ENCODE results near the gene CERS5.

Gene CERS5, protein sequence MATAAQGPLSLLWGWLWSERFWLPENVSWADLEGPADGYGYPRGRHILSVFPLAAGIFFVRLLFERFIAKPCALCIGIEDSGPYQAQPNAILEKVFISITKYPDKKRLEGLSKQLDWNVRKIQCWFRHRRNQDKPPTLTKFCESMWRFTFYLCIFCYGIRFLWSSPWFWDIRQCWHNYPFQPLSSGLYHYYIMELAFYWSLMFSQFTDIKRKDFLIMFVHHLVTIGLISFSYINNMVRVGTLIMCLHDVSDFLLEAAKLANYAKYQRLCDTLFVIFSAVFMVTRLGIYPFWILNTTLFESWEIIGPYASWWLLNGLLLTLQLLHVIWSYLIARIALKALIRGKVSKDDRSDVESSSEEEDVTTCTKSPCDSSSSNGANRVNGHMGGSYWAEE

DNA sequence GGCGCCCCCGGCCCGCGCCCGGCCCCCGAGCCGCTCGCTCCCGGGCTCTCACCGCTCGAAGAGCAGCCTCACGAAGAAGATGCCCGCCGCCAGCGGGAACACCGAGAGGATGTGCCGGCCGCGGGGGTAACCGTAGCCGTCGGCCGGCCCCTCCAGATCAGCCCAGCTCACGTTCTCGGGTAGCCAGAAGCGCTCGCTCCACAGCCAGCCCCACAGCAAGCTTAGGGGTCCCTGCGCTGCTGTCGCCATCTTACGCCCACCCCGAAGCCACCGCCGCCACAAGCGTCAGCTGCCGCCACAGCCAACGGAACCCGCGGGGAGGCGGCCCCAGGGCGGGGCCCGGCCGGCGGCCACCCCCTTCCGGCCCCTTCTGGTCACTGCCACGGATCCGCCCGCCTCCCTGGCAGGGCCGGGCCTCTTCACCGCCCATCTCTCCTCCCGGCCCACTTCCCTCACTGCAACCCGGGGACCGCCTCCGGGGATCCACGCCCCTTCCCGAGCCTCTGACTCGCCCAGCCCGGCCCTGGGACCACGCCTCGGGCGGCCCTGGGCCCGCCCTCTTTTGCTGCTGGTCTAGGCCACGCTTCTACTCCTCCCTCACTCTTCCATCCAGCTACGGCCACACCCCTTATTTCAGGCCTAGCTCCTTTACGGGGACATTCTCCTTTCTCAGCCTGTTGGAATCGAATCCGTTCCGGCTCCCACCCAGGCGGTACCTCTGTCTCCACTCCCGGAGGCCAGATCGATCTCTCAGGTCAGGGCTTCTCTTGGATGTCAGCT lies at the start of gene CERS5:
Gene CERS5 (minus strand): TSS at position 321 of the 780 bp plus-strand sequence. CDS start 72 bp downstream, at position 249.
- DNase-seq = peak; percentile 94 to 95

DNA sequence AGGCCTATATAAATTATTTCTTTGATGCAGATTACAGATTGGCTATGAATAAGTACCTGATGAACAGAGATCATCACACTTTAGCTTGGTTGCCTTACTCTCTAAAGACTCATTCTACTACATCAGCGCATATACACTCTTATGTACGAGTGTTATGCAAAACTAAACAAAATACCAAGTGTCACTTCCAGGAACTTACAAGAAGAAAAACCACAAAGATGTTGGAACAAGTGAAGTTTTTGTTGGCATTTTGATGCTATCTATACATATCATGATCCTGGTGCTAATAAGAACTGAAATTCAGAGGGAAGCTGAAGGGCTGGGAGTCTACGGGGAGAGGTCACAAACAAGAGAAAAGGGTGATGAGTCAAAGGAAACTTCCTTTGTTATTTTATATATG lies 47.9 kb upstream of the CERS5 start:
- no peak for DNase-seq

DNA sequence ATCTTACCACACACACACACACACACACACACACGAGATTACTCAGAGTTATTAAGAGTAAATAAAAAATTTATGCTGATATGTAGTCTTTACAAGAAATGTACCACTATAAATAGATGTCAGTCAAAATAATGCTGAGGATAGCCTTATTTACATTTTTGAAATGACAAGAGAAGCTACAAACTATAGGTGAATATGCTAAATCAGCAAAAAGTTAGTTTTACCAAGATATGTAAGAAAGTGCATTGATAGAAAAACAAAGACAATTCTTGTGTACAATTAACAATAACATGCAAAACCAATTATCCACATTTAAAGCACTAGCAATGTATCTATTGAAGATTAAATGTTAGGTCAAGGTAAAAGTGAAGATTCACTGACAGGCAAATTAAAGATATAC lies 46.8 kb upstream of the CERS5 start:
- no peak for DNase-seq

DNA sequence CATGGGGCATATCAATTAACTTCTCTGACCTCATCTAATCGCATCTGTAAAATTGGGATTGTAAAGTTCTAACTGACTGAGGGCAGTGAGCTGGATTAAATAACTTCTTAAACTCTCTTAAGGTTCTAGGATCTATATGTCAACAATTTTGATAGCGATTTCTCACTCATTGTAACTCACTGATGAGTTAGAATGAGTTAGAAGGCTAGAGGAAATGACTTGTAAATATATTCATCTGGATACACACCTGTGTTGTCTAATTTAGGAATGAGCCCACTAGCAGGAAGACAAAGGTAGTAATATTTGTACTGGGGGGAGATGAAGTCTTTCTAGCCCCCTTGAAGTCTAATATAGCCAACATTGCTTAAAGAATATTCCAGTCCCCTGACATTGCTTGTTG lies 46.3 kb upstream of the CERS5 start:
- no peak for DNase-seq

DNA sequence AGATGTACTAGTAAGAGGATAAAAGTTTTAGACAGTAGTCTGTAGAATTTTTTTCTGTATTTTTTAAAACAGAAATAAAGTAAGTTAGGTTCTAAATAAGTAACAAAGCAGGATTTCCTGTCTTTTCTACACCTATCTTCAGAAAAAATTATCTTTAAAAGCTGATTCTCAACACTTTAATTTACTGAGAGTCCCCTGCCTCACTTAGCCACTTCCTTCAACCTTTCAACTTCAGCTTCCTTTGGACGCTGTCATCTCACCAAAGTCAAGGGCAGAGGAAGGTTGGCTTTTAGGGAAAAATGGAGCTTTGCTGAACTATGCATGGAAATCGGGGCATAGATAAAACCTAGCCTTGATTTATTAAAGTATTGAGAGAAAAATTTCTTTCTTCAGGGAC lies 44.9 kb upstream of the CERS5 start:
- no peak for DNase-seq

DNA sequence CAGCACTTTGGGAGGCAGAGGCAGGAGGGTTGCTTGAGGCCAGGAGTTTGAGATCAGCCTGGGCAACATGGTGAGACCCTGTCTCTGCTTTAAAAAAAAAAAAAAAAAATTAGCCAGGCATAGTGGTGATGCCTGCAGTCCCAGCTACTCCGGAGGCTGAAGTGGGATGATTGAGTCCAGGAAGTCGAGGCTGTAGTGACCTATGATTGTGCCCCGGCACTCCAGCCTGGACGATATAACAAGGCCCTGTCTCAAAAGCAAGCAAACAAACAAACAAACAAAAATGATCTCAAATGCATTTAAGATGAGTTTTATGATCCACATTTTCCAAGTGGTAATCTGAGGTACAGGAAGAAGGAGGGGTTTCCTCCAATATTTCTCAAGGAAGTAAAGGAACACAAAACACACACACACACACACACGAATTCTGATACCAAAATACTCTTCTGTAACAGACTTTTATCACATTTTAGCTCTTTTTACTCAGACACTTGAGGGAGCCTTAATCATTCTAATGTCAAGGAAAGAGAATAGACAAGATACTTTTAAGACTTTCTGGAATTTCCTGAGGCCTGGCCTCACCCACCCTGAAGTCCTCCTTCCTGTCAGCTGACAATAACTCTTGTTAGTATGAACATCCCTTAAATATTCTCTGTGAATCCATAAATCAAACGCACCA lies 44.4 kb upstream of the CERS5 start:
- no peak for DNase-seq

DNA sequence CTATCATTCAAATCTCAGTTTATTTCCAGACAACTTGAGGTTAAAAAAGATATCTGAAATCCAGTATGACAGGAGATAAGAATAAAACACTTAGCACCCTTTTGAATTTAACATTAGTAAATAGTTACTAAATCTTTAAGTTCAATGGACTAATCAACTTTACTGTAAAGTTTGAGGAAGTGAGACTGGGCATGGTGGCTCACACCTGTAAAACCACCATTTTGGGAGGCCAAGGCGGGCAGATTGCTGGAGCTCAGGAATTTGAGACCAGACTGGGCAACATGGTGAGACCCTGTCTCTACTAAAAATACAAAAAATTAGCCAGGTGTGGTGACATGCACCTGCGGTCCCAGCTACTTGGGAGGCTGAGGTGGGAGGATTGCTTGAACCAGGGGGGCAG lies 40.3 kb upstream of the CERS5 start:
- no peak for DNase-seq

DNA sequence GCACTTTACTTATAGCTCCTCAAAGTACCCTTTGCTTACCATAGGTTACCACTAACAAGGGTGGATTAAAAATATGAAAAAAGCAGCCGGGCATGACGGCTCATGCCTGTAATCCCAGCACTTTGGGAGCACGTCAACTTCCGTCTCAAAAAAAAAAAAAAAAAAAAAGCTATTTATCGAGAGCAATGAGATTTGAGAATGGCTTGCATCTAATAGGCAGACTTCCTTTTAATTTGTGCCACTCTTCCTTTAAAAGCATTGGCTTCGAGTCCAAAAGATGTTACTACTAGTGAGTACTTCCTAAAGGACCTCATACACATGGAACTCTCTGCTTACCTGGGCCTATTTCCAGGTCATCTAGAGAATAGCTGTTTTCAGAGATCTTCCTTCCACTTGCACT lies 38.5 kb upstream of the CERS5 start:
- no peak for DNase-seq

DNA sequence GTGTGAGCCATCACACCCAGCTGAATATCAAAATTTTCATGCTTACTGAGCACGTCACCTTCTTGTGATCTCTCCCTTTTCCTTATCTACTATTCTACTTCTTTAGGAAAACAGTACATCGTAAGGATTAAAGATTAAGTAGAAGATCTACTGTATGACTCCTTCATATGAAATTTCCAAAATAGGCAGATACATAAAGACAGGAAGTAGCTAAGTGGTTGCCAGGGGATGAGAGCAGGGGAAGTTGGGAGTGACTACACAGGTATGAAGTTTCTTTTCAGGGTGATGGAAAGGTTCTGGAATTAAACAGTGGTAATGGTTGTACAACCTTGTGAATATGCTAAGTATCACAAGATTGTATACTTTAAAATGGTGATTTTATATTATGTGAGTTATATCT lies 36.5 kb upstream of the CERS5 start:
- no peak for DNase-seq

DNA sequence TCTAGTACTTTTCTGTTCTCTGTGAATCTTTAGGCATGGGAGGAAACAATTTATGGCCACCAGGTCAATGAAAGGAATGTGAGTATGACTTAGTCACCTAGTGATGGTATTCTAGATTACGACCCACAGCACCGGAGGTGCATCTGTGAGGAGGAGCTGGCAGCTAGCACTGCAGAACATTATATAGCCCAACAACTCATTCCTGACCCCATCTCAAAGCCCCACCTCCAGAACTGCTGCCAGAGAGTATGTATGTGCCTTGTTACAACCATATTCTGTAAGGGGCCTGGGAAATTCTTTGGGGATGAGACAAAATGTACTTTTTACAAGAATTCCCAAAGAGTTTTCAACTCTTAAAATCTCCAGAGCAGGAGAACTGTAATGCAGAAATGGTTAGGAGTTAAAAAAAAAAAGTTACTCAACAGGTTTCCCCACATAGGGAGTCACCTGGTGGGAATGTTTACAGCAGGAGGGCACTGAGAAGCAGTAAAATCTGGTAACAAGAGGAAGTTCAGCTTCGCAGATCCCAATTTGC lies 34.9 kb upstream of the CERS5 start:
- no peak for DNase-seq

DNA sequence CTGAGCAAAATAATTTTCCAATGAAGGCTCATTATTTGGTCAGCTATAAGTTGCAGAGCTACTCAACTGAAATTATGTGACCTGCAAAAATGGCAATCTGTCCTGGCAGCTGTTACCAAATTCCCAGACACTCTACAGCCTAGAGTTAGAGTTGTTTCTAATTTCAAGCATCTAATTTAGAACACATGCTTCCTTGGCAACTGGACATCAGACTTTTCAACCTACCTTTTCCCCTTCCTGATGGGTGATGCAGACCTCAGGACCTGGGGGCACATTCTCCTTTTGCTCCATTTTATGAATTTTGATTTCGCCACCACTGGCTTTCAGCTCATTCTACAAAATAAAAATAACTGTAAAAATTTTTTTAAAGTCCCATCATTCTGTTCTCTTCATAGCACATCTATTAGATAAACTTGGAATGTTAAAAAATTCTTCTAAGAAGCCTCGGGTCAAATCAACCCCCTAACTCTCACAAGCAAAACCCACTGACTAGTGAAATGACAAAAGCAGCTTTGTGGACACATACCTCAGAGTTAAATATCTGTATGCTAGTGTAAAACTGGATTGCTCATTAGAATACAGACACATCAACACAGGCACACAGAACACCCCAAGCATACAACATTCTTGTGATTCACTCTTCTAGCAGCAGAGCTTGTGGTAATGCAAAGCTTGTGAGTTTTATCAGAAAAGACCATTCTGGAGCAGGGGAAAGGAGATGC lies 33.5 kb upstream of the CERS5 start:
- no peak for DNase-seq

DNA sequence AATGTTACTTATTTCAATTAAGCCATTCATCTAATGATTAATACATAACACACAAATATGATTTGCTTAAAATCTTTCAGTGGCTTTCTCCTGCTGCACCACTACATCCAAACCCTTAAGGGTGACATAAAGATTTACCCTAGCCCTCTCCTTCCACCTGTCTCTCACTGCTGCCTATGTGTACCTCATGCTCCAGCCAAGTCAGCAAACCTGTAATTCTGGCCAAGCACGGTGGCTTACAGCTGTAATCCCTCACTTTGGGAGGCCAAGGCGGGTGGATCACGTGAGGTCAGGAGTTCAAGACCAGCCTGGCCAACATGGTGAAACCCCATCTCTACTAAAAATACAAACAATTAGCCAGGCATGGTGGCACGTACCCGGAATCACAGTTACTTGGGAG lies 31.7 kb upstream of the CERS5 start:
- no peak for DNase-seq

DNA sequence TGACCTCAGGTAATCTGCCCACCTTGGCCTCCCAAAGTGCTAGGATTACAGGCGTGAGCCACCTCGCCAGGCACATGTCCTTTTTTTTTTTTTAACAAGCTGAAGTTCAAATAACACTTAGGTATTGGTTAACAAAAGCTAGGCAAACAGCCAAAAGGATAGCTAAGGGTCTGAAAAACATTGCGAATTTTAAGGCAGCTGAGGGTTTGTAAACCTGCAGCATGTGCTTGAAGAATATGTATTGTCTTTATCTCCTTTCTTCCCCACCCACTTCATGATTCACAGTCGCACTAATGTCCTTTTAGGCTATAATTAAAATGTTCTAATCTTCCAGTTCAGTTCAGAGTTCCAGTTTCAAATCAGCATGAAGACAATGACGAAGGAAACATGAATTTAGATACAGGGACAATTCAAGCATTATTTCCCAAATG lies 30.1 kb upstream of the CERS5 start:
- DNase-seq = no peak

DNA sequence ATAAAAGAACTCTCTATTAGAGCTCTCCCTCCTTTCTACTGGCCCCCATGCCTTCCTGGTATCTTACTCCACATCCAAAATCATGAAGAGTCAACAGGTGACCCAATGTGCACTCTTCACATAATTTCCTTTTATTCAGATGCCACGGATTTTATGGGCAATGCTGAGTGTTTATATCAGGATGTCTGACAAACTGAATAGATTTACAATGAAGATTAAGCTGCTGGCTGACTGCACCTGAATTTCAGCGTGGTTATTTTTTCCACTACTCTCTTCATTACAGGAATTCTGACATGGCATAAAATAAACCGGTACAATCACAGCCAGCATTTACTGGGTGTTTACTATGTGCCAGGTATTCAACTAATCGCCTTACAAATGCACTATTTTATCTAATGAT lies 29.4 kb upstream of the CERS5 start:
- DNase-seq = no peak

DNA sequence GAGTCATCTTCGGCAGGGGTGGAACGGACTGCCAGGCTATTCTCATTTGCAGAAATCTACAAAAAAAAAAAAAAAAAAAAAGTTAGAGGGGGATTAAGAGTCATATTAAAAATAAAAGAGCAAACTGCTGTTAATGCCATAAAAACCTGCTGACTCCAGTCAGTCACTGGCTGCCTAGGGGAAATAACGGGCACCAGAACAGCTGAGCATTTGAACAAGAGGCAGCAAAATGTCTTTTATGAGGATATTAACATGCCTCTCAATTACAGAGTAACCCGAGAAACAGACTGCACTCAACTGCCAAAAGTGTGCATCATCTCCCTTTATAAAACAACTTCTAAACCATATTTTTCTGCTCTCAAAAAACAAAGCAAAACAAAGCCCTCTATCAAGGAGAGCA lies 28.7 kb upstream of the CERS5 start:
- DNase-seq = no peak

DNA sequence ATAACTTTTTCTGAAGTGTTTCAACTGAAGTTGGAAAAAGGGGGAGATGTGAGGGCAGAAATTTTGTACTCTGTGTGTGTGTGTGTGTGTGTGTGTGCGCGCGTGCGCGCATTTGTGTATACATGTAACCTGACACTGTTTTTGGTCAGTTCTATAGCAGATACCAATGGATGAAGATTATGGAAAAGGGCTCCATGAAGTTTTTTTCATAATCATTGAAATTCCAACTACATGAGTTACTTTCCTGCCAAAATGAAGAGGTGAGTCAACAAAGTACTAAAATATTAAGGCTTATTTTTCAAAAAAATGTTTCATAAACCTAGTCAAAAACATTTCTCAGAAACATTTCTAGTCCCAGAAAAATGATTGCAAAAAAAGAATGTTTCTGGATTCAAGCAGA lies 25.7 kb upstream of the CERS5 start:
- DNase-seq = no peak

DNA sequence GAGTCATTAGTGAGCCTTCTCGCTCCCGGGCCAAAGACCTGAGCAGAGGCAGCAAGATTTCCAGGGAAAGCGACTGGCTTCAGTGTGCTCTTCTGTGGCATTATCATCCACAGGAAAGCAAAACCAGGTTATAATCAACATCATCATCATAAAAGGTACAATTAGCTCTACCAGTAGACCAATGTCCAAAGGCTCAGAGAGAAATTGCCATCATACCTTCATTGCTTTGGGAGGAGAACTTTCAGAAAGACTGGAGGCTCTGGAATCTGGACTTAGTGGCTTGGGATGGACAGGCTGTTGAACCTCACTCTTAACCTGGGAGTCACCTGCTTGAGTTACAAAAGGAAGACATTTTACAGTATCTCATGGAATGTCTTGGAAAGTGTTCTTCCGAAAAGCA lies 25.1 kb upstream of the CERS5 start:
- DNase-seq = no peak

DNA sequence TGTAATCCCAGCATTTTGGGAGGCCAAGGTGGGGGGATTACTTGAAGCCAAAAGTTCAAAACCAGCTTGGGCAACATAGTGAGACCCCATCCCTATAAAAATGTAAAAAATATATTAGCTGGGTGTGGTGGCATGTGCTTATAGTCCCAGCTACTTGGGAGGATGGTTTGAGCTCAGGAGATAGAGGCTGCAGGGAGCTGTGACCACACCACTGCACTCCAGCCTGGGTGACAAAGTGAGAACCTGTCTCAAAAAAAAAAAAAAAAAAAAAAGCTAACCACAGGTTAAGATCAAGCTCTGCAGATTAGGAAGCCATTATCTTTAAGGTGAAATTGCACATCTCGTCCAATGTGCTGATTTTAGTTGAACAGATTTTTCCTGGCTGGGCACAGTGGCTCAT lies 23.7 kb upstream of the CERS5 start:
- DNase-seq = no peak

DNA sequence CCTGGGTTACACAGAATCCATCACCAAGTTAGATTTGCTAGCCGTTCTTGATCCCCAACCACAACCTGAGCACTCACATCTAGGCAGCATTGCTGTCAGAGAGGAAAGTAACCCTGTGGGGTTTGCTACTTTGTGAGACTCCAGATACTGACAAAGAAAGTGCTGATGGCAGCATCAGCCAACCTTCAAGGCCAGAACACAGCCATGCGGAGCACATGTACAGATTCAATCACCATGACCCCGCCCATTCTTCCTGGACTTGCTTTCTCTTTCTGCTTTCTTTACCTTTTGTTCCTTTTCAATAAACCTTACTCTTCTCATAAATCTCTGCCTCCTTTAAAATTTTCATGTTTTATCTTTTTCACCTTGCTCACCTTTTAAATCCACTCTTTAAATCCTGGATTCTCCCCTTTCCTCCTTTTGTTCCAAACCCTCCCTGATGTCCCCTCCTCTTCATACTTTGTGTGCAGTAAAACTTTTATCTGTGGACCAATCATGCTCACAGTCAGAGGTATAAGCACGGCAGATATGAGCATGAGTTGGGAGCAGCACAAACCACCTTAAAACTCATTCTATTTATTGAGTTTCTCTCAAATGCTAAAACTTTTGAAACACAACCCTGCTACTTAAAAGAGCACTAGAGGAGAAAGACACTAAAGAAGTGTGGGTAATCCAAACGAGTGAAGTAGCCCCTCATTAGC lies 21.9 kb upstream of the CERS5 start:
- DNase-seq = no peak

DNA sequence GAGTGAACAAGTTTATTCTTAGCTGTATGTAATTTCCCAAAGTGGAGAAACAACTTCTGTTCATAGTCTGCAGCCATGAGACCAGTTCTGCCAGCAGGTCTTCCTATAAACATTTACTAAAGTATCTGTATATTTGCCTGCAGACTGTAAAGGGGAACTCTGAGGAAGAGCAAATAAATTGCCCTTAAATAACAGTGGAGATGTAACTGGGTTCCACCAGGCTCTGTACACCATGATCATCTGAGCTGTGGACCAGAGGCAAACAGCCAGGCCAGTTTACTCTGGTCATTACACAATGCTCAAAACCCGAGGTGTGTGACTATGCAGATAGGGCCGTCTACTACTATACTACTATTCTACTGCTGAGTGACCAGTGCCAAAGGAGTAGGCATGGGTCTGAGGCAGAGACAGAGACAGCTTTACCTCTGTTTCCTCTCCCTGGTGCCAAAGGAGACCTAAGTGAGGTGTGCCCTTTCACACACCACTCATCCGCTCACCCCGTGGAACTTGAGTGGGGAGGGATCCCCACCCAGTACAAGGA lies 21.1 kb upstream of the CERS5 start:
- no peak for DNase-seq

DNA sequence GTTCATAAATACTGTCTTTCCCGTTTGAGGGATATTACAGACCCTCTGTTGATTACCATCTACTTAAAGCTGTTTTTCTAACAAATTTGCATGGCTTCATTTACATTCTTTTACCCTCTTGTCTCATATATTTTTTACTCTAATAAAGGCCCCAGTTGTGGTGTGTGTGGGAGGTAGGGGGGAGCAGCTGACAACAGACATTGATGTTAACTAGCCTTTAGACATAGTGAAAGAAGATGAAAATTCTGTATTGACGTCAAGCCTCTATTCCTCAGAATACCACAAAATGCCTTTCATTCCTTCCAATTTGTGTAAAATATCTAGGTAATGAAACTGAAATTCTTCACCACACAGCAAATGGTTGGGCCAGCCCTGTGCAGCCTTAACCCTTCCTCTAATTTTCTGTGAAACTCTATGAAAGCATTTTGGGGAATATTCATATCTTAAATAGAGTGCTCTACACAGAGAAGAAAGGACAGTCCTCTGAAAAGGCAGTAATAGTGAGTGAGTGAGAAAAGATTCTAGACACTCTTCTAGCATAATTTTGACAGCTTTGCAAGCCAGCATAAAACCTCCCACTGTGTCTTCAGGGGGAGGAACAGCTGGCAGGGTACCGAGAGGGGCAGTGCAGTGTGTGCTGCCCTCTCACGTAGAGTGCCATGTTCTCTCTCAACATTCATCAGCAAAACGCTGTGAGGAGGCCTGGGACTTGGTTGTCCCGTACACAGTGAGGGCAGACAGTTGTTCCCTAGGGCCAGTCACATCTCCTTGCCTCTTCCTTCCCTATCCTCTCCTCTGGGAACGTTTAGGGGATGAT lies 20.1 kb upstream of the CERS5 start:
- DNase-seq = no peak

Measured in SHP77 (cell line).